Inferior parietal cortex (tissue), 1 donor: Measurements from ENCODE around the gene SIGLEC12.

ENCODE experiments used
- DNase-seq: peaks from one replicate; pipeline ENCODE4 v3.0.0-alpha.2; 2016; ENCODE audit errors: extremely low spot score

SIGLEC12 gene

GRCh38 chr19:51501594-51502263, at the start of gene SIGLEC12:
SIGLEC12 (minus strand) TSS chr19:51501800; CDS start chr19:51501733, 67 bp downstream.
- no peak for DNase-seq

GRCh38 chr19:51550848-51551672, 49.5 kb upstream of the SIGLEC12 start:
- no peak for DNase-seq

GRCh38 chr19:51549533-51550324, 48.1 kb upstream of the SIGLEC12 start:
- peak; percentile 17 for DNase-seq

- DNase-seq, result no peak
These were observed 47.3 kb upstream of the SIGLEC12 start for GRCh38 chr19:51548891-51549305.

- no peak for DNase-seq
These were observed 46.6 kb upstream of the SIGLEC12 start for GRCh38 chr19:51548213-51548651.

GRCh38 chr19:51547397-51548212, 46.0 kb upstream of the SIGLEC12 start:
- peak; percentile 28 for DNase-seq

GRCh38 chr19:51546650-51547396, 45.2 kb upstream of the SIGLEC12 start:
- DNase-seq, result peak; percentile 46

GRCh38 chr19:51546107-51546649, 44.6 kb upstream of the SIGLEC12 start:
- no peak for DNase-seq

GRCh38 chr19:51544038-51544437, 42.4 kb upstream of the SIGLEC12 start:
- no peak for DNase-seq

- no peak for DNase-seq
These were observed 41.1 kb upstream of the SIGLEC12 start for GRCh38 chr19:51542699-51543098.

GRCh38 chr19:51541458-51542357, 40.1 kb upstream of the SIGLEC12 start:
- no peak for DNase-seq

- no peak for DNase-seq
These were observed 38.3 kb upstream of the SIGLEC12 start for GRCh38 chr19:51539821-51540366.

GRCh38 chr19:51535535-51535934, 33.9 kb upstream of the SIGLEC12 start:
- no peak for DNase-seq

GRCh38 chr19:51531349-51532315, 30.0 kb upstream of the SIGLEC12 start, which contains the start of gene SIGLEC6:
SIGLEC6 (minus strand) TSS chr19:51531670; CDS start chr19:51531648, 22 bp downstream.
- peak; percentile 29 for DNase-seq

- DNase-seq, result no peak
These were observed 29.0 kb upstream of the SIGLEC12 start for GRCh38 chr19:51530616-51531015.

- DNase-seq, result no peak
These were observed 27.7 kb upstream of the SIGLEC12 start for GRCh38 chr19:51529301-51529700.

GRCh38 chr19:51525651-51526050, 24.1 kb upstream of the SIGLEC12 start:
- no peak for DNase-seq
